Activated CD8-positive, alpha-beta memory T cell treated with anti-CD3 and anti-CD28 coated beads for 24 hours (primary cell): ENCODE data around the gene GPHN.
"Not testable (repeated sequence)": the region's sequence is repeated elsewhere in the genome, so short reads cannot be mapped to it uniquely, and the experiment has no call there.

ENCODE experiments used
- DNase-seq: peaks from one replicate; pipeline ENCODE4 v3.0.0-alpha.2; 2020

Gene GPHN

DNA sequence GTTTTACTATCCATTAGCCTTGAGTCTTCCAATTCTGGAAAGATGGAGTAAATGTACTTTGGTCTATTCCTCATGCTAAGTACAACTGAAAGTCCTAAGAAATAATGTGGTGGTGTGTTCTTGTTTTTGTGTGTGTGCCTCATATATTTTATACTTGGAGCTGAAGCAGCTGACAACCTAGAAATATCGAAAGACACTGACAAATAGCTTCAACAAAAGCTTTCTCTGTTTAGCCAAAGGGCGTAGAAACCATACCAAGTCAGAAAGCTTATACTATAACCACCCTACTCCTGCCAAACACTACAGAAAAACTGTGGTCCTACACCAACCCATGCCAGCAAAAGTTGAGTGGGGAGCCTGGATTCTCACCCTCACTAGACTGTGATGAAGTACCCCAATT is 188.4 kb downstream of the GPHN start:
- no peak for DNase-seq

GRCh38 chr14:66698503-66698902 is 190.6 kb downstream of the GPHN start:
- no peak for DNase-seq

- DNase-seq, result no peak
These were observed 193.9 kb downstream of the GPHN start for GRCh38 chr14:66701813-66702212.

- DNase-seq, result no peak
These were observed 200.3 kb downstream of the GPHN start for GRCh38 chr14:66708267-66708666.

GRCh38 chr14:66709291-66709690 is 201.3 kb downstream of the GPHN start:
- DNase-seq, result no peak

GRCh38 chr14:66714291-66714690 is 206.3 kb downstream of the GPHN start:
- DNase-seq, result not testable (repeated sequence)

GRCh38 chr14:66715313-66715712 is 207.4 kb downstream of the GPHN start:
- DNase-seq, result not testable (repeated sequence)

- no peak for DNase-seq
These were observed 208.3 kb downstream of the GPHN start for GRCh38 chr14:66716227-66716626.

- no peak for DNase-seq
These were observed 209.7 kb downstream of the GPHN start for GRCh38 chr14:66717561-66718140.

- DNase-seq, result no peak
These were observed 217.0 kb downstream of the GPHN start for GRCh38 chr14:66724996-66725395.

- DNase-seq, result not testable (repeated sequence)
These were observed 223.4 kb downstream of the GPHN start for GRCh38 chr14:66731298-66731697.

- DNase-seq, result no peak
These were observed 227.9 kb downstream of the GPHN start for GRCh38 chr14:66735853-66736252.

- no peak for DNase-seq
These were observed 231.9 kb downstream of the GPHN start for GRCh38 chr14:66739826-66740225.

GRCh38 chr14:66745078-66745477 is 237.1 kb downstream of the GPHN start:
- no peak for DNase-seq

GRCh38 chr14:66746316-66747006 is 238.5 kb downstream of the GPHN start:
- no peak for DNase-seq

DNA sequence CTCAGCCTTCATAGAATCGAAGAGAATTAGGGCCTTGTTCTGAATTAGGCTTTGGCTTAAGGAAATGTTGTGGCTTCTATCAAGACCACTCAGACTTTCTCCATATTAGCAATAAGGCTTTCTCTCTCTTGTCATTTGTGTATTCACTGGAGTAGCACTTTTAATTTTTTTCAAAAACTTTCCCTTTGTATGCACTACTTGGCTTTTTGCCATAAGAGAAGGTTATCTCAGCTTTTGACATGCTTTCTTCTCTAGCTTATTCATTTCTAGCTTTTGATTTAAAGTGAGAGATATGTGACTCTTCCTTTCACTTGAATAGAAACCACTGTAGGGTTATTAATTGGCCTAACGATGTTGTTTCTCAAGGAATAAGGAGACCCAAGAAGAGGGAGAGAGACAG is 244.2 kb downstream of the GPHN start:
- DNase-seq, result no peak

- DNase-seq, result no peak
These were observed 250.2 kb downstream of the GPHN start for GRCh38 chr14:66758031-66758613.

DNA sequence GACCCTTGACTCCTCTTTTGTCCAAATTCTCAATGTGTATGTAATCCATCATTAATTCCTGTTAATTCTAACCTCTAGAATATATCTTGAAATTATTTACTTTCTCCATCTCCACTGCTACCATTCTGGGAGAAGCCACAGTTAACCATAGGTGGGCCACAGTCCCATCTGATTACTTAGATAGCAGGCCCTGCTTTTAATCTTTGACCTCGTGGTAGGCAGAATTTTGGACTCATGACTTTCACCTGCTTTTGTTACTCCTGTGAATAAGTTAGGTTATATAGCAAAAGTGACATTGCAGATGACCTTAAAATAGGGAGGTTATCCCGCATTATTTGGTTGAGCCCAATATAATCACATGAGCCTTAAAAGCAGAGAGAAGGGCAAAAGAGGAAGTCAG is 264.2 kb downstream of the GPHN start:
- DNase-seq, result no peak

DNA sequence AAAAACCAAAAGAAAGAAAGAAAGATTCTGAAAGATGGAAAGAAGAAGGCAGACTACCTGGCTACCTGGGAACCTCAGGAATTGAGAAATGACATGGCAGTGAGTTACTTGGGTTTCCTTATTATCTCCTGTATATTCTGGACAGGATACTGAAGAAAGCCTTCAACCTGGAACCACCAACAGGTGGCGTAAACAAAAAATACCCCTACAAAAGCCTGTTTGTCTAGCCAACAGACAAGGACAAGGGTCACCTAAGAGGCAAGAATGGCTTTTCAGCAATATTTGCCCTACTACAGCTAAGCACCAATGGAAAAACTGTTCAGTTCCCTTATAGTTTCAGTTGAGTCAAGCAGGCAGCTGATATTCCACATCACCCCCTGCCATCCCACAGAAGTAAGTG is 274.9 kb downstream of the GPHN start:
- no peak for DNase-seq

- DNase-seq, result no peak
These were observed 282.2 kb downstream of the GPHN start for GRCh38 chr14:66790101-66790500.

DNA sequence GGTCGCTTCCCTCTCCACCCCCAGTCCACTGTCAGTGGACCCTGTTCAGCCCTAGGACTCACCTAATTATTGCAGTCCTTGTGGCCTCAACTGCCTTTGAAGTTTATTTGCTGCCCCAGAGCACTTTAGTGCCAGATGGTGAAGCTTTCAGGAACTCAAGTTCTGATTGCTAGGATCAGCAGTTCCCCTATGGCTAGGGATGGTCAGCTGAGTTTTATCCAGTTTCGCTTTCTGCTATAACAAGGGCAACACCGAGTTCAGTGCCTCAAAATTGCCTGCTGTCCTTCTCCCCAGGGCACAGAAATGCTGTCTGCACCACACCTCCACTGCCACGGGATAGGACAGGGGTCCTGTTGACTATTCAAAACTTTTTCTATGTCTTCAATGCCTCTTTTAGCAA is 295.0 kb downstream of the GPHN start:
- DNase-seq, result no peak

DNA sequence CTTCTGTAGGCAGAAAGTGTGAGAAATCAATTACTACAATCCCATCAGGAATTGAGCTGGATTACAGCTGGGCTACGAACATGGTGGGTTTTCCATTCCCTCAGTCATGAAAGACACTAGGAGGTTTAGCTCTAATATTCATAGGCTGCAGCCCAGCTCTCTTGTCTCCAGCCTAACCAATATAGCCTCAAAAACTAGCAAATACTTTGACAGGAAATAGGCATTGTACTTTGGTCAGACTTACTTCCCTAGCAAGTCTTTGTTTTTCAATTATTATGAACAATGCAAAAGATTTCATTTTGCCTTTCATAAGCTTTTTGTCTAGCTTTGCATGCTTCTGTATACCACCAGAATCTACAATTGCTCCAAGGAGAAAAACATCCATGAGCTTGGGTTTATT is 296.2 kb downstream of the GPHN start:
- no peak for DNase-seq

GRCh38 chr14:66813636-66814035 is 305.7 kb downstream of the GPHN start:
- no peak for DNase-seq

GRCh38 chr14:66815687-66816086 is 307.7 kb downstream of the GPHN start:
- no peak for DNase-seq

DNA sequence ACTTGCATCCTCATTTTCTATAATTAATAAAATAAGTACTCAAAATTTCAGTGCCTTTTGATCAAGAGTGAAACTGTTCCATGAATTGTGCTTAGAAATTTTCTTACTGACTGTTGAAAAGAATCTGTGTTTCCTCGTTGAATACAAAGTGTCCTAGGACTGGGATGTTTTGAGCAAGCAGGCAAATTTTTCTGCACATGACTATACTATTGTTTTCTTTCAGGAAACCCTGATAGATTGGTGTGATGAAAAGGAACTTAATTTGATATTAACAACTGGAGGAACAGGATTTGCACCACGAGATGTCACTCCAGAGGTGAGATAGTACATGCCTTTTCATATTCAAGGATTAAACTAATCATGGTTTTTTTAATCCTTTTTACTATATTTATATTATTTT is 316.3 kb downstream of the GPHN start:
- DNase-seq, result no peak
